Activated naive CD4-positive, alpha-beta T cell treated with anti-CD3 and anti-CD28 coated beads, Interleukin-2, amount 10 ng/mL, durations not matched to agents 7 days and 5 days (primary cell): ENCODE measurements around the gene CPZ.

ENCODE experiments used
- CTCF ChIA-PET: fragments of 350-600 bp; sonication (Branson Sonifier 250); formaldehyde crosslinking; loops from one replicate; lab custom pipeline; 2021; ENCODE audit warnings: antibody characterized with exemption; lab: Charles Lee
- DNase-seq: peaks from one replicate; pipeline ENCODE4 v3.0.0-alpha.2; 2020
- H3K27ac Mint-ChIP-seq: one replicate; pipeline ENCODE4 v1.8.0; 2021; ENCODE audit warnings: mild to moderate bottlenecking, moderate library complexity, mixed read lengths
- H3K27me3 Mint-ChIP-seq: one replicate; pipeline ENCODE4 v1.8.0; 2021; ENCODE audit warnings: mild to moderate bottlenecking, mixed read lengths
- H3K36me3 Mint-ChIP-seq: one replicate; pipeline ENCODE4 v1.8.0; 2021; ENCODE audit warnings: mixed read lengths
- H3K4me1 Mint-ChIP-seq: one replicate; pipeline ENCODE4 v1.8.0; 2021; ENCODE audit warnings: mixed read lengths
- H3K4me3 Mint-ChIP-seq: one replicate; pipeline ENCODE4 v1.8.0; 2021; ENCODE audit warnings: mild to moderate bottlenecking, moderate library complexity, mixed read lengths
- H3K9me3 Mint-ChIP-seq: one replicate; pipeline ENCODE4 v1.8.0; 2021; ENCODE audit warnings: mixed read lengths

The CPZ gene

DNA sequence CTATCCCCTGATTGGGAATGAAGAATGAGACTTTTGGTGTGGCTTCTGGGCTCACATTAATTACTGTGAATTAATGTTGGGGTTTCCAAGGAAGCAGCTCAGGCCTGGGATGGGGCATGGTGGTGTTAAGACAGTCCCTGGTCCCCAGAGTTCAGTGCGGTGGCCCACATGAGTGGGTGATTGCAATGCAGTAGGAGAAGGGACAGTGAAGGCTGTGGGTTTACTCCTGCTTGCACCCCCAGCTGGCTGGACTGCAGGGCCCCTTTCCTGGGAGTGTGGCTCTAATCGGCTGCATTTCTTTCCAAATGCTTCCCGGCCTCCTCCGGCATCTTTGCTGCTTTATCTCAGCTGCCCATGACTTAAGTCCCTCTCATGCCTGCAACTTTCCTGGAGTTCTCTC lies 40.5 kb upstream of the CPZ start:
- H3K9me3 Mint-ChIP-seq, result peaks cover 2% of the 10 kb centered on the region
- H3K27me3 Mint-ChIP-seq, result no peaks in the 10 kb centered on the region
- DNase-seq, result no peak
- CTCF ChIA-PET, result no interaction called here
- no peak overlapping the region for H3K4me3 Mint-ChIP-seq
- H3K36me3 Mint-ChIP-seq, result no peaks in the 10 kb centered on the region
- no peak overlapping the region for H3K27ac Mint-ChIP-seq
- H3K4me1 Mint-ChIP-seq, result no peaks in the 10 kb centered on the region

DNA sequence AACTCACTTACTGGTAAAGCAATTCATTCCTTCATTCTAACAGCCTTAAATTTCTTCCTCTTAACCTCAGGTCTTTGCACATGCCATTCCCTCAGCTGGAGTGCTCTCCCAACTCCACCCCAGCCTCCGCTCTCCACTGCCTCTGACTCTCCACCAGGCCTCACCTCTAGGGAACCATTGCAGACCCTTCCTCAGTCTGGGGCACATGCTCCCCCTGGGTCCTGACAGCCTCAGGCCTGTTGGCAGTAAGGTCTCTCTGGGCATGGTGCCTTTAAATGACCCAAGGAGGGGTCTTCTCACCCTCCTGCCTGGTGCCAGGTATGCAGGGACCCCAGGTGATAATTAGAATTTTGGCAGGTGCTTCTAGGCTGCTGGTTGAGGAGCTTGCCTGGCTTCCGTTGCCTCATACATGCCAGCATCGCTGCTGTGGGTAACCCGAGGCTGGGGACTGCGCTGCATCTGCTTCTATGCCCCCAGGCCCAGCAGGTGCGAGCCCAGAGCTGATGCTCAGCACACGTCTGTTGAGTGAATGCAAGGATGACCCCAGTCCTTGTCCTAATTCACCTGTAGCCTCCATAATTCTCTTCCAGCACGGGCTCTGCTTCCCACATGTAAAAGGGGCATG lies 39.9 kb upstream of the CPZ start:
- H3K27ac Mint-ChIP-seq, result no peak overlapping the region
- H3K4me3 Mint-ChIP-seq, result no peak overlapping the region
- DNase-seq, result no peak
- H3K9me3 Mint-ChIP-seq, result peaks cover 2% of the 10 kb centered on the region
- no peaks in the 10 kb centered on the region for H3K36me3 Mint-ChIP-seq
- no peaks in the 10 kb centered on the region for H3K27me3 Mint-ChIP-seq
- CTCF ChIA-PET, result no interaction called here
- no peaks in the 10 kb centered on the region for H3K4me1 Mint-ChIP-seq

DNA sequence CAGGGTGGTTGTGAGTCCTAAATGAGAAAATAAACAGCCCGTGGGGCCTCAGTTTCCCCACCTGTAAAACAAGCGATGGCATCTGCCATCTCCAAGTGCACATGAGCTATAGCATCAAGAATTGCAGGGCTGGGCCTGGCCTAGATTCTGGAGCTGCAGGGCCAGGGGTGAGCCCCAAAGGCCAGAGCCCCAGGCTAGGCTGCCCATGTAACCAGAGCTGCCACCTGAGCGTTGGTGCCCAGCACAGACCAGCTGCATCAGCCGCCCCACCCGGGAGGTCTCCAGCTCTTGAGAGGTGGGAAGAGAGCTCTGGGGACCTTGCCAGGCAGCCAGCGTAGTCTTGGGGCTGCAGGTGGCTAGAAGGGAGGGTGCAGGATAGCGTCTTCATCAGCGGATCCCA lies 39.3 kb upstream of the CPZ start:
- no peak overlapping the region for H3K27ac Mint-ChIP-seq
- no peaks in the 10 kb centered on the region for H3K27me3 Mint-ChIP-seq
- H3K9me3 Mint-ChIP-seq, result peaks cover 2% of the 10 kb centered on the region
- H3K4me3 Mint-ChIP-seq, result no peak overlapping the region
- H3K36me3 Mint-ChIP-seq, result no peaks in the 10 kb centered on the region
- no peaks in the 10 kb centered on the region for H3K4me1 Mint-ChIP-seq
- DNase-seq, result peak; percentile 16
- CTCF ChIA-PET, result no interaction called here

DNA sequence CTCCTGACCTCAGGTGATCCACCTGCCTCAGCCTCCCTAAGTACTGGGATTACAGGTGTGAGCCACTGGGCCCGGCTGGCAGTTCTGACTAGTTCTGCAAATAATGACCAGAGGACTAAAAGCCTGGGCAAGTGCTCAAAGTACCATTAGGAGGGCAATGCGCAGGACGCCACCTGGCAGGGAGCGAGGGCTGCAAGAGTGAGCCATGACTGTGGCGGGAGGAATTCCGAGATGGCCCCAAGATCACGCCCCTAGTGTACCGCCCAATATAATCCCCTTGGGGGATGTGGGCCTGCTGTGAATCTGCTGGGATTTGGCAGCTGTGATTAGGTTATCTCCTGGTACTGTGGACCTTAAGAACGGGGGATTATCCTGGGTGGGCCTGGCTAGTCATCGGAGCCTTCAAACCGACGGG lies 38.6 kb upstream of the CPZ start:
- H3K9me3 Mint-ChIP-seq, result peaks cover 2% of the 10 kb centered on the region
- CTCF ChIA-PET, result no interaction called here
- DNase-seq, result no peak
- H3K4me1 Mint-ChIP-seq, result no peaks in the 10 kb centered on the region
- no peak overlapping the region for H3K4me3 Mint-ChIP-seq
- H3K27me3 Mint-ChIP-seq, result no peaks in the 10 kb centered on the region
- no peak overlapping the region for H3K27ac Mint-ChIP-seq
- no peaks in the 10 kb centered on the region for H3K36me3 Mint-ChIP-seq

DNA sequence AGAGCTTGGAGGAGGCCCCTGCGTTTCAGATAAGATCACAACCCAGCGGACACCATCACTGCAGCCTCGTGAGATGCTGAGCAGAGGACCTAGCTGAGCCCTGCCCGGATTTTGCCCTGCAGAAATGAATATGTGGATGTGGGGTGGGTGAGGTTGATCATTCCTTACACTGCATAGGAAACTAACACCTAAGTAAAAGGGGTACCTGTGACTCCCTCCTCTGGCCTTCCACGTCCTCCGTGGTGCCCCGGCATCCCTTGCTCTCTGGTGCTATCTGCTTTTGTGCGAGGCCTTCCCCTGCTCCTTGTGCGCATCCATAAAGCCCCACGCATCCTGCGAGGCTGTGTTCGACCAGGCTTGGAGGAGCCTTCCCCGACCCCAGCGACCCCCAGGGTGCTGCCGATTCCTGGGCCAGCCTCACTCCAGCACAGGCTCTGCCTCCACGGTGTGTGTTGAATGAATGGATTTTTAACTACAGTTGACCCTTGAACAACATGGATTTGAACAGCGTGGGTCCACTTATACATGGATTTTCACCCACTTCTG lies 37.9 kb upstream of the CPZ start:
- DNase-seq, result no peak
- Mint-ChIP-seq H3K27me3 (no peaks in the 10 kb centered on the region), H3K27ac (no peak overlapping the region), H3K4me3 (no peak overlapping the region), H3K4me1 (no peaks in the 10 kb centered on the region), H3K9me3 (peaks cover 2% of the 10 kb centered on the region), H3K36me3 (no peaks in the 10 kb centered on the region)
- CTCF ChIA-PET, result no interaction called here

DNA sequence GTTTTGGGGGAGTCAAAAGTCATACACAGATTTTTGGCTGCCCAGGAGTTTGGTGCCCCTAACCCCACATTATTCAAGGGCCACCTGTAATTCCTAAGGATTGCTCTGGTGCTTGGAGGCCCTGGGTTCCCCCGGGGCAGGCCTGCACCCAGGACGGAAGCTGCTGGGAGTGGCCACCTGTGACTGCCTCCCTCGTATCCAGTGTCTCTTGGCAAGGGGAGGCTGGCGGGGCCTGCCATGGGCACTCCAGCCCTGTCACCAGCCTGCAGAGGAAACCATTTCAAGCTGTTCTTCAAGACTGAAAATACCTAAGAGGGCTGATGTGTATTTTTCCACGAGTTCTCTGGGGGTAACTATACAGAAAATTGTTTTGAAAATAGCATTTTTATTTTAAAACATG lies 36.8 kb upstream of the CPZ start:
- no peak overlapping the region for H3K27ac Mint-ChIP-seq
- H3K4me1 Mint-ChIP-seq, result no peaks in the 10 kb centered on the region
- H3K9me3 Mint-ChIP-seq, result peaks cover 2% of the 10 kb centered on the region
- H3K36me3 Mint-ChIP-seq, result no peaks in the 10 kb centered on the region
- DNase-seq, result no peak
- H3K4me3 Mint-ChIP-seq, result no peak overlapping the region
- H3K27me3 Mint-ChIP-seq, result no peaks in the 10 kb centered on the region
- CTCF ChIA-PET, result no interaction called here

DNA sequence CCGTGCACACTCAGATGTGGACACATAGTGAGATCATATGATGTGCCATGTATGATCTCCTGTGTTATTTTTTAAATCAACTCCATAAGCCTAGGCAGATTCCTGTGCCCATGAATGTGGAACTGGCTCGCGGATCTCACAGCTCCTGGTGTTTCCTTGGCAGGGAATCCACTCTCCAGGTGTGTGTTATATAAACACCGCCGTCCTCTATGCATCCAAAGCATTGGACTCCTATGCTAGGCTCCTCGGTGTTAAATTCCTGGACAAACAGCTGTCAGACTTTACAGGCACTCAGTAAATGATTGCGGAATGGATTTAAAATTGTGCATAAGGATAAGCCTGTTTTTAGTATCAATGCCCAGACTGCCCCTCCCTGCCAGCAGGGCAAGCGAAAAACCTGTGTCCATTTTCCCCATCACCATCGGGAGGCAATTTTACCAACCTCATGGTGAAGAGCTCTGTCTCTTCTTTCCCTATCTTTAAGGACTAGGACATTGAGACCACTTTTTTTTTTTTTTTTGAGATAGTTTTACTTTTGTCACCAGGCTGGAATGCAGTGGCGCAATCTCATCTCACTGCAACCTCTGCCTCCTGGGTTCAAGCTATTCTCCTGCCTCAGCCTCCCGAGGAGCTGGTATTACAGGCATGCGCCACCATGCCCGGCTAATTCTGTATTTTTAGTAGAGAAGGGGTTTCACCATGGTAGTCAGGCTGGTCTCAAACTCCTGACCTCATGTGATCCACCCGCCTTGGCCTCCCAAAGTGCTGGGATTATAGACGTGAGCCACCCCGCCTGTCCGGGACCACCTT lies 36.0 kb upstream of the CPZ start:
- CTCF ChIA-PET, result no interaction called here
- Mint-ChIP-seq H3K36me3 (no peaks in the 10 kb centered on the region), H3K4me1 (no peaks in the 10 kb centered on the region), H3K27ac (no peak overlapping the region), H3K4me3 (no peak overlapping the region), H3K9me3 (peaks cover under 1% of the 10 kb centered on the region), H3K27me3 (no peaks in the 10 kb centered on the region)
- no peak for DNase-seq

DNA sequence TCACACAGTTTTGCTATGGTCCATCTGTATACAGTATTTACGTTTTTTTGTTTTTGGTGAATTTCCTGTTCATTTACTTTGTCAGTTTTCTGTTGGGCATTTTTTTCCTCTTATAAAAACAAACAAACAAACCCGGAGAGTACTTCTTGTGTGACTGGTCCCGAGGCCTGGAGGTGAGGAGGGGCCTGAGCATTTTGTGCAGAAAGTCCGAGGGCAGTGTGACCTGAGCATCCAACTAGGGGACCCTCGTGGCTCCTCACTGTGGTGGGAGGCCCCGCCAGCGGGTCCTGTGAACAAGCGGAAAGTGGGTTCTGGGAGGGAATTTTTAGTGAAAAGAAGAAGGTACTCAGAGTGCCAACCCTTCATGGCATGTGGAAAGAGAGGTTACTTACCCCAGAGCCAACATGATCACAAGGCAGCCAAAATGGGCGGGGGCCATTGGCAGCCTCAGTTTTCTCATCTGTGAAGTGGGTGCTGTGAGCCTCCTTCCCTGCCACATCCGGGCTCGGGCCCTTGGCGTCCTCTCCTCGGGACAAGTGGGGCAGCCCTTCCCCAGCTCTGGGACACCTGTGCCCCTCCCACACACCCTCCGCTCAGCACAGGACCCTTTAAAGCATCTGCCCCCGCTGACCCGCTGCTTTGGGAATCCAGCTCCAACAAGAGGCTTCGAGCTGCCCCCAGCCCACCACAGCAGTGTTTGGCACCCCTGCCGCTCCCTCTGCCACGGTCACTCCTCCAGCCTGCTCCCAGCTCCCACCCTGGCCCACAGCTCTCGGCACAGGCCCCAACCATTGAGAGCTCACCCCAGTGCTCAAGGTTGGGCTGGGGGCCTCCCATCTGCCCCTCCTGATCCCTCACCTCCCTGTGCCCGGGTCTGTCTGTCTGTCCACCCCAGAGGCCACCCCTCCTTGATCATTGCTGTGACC lies 35.2 kb upstream of the CPZ start:
- CTCF ChIA-PET, result no interaction called here
- no peaks in the 10 kb centered on the region for H3K4me1 Mint-ChIP-seq
- H3K27me3 Mint-ChIP-seq, result no peaks in the 10 kb centered on the region
- no peaks in the 10 kb centered on the region for H3K9me3 Mint-ChIP-seq
- H3K27ac Mint-ChIP-seq, result no peak overlapping the region
- no peaks in the 10 kb centered on the region for H3K36me3 Mint-ChIP-seq
- no peak overlapping the region for H3K4me3 Mint-ChIP-seq
- no peak for DNase-seq

DNA sequence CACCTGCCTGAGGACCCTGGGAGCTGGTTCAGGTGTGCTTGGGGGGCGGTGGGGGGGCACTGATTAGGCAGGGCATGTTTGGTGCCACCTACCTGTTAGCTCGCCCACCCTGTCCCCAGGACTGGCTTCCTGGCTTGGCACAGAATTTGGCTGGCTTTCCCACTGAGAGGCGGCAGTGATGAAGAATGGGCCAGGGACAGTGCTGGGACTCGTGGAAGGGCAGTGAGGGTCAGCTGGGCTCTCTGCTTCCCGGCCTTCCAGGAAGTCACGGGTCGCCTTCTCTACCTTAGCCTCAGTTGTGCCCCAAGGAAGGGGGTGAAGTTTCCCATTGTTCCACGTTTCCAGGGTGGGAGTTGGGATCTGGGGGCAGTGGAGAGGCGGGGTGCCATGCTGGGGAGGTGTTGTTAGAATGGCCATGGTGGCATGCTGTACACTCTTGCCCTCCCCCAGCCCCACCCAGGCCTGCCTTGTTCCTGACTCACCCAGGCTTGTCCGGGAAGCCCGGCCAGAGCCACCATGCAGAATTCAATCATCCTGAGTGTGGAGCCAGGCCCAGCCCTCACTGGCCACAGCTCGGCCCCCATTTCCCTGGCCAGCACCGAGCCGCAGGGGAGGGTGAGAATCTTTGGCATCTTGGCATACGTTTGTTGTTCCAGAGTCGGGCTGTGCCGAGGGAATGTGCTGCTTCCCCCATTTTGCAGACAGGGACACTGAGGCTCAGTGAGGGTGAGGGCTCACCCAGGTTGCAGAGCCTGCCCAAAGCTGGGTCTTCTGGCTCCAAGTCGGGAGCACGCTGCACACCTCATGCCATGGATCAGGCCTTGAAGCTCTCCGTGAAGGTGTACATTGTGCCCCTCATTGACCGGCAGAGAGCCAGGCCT lies 34.2 kb upstream of the CPZ start:
- DNase-seq, result no peak
- no peak overlapping the region for H3K27ac Mint-ChIP-seq
- H3K4me3 Mint-ChIP-seq, result no peak overlapping the region
- no peaks in the 10 kb centered on the region for H3K4me1 Mint-ChIP-seq
- CTCF ChIA-PET, result no interaction called here
- no peaks in the 10 kb centered on the region for H3K27me3 Mint-ChIP-seq
- no peaks in the 10 kb centered on the region for H3K36me3 Mint-ChIP-seq
- H3K9me3 Mint-ChIP-seq, result no peaks in the 10 kb centered on the region

DNA sequence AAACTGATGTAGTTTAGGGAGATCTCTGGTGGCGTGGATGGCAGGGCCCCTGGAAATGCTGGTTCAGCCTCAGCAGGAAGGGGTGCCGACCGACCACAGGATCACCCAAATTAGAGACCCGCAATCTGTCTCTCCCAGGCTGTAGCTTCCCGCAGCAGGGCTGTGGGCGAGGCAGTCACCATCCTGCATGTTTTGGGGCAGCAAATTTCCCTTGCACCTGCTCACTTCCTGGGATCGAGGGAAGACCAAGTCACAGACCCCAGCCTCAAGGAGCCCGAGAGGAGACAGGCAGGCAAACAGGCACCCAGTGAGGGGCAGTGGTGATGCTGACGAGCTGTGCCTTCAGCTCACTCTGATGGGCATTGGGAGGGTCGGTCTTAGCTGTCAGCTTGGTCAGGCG lies 33.6 kb upstream of the CPZ start:
- Mint-ChIP-seq H3K27me3 (no peaks in the 10 kb centered on the region), H3K4me1 (no peaks in the 10 kb centered on the region), H3K27ac (no peak overlapping the region), H3K9me3 (no peaks in the 10 kb centered on the region), H3K4me3 (no peak overlapping the region), H3K36me3 (no peaks in the 10 kb centered on the region)
- CTCF ChIA-PET, result no interaction called here
- DNase-seq, result no peak

DNA sequence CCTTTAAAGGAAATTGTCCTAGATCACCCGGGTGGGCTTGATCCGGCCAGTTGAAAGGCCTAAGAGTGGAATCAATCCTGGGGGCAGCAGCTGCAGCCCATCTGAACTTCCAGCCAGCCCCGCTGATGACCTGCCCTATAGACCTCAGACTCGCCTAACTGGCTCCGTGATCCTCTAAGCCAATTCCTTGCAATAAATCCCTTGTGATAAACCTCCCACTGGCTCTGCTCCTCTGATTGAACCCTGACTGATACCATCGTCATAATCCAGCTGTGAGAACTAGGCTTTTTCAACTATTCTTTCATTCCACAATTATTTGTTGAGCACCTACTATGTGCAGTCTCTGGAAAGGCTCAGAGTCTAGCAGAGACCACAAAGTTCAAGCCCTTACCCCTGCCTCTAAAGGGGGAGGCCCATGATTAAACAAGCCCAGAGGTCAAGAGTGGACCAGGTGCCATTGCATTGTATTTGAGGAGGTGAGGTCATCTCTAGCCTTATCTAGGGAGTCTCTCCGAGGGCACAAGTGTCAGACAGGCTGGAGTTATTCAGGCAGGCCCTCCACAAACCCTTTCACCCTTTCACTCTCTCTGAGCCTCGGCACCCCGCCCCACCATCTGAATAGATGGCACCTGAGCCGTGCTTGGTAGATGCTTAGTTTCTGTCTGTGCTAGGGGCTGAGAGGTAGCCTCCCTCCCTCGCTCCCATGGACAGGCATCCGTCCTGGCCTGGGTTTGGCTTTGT lies 32.9 kb upstream of the CPZ start:
- H3K27me3 Mint-ChIP-seq, result no peaks in the 10 kb centered on the region
- H3K4me1 Mint-ChIP-seq, result no peaks in the 10 kb centered on the region
- H3K9me3 Mint-ChIP-seq, result no peaks in the 10 kb centered on the region
- no peak overlapping the region for H3K27ac Mint-ChIP-seq
- H3K36me3 Mint-ChIP-seq, result no peaks in the 10 kb centered on the region
- DNase-seq, result no peak
- no peak overlapping the region for H3K4me3 Mint-ChIP-seq
- CTCF ChIA-PET, result no interaction called here

DNA sequence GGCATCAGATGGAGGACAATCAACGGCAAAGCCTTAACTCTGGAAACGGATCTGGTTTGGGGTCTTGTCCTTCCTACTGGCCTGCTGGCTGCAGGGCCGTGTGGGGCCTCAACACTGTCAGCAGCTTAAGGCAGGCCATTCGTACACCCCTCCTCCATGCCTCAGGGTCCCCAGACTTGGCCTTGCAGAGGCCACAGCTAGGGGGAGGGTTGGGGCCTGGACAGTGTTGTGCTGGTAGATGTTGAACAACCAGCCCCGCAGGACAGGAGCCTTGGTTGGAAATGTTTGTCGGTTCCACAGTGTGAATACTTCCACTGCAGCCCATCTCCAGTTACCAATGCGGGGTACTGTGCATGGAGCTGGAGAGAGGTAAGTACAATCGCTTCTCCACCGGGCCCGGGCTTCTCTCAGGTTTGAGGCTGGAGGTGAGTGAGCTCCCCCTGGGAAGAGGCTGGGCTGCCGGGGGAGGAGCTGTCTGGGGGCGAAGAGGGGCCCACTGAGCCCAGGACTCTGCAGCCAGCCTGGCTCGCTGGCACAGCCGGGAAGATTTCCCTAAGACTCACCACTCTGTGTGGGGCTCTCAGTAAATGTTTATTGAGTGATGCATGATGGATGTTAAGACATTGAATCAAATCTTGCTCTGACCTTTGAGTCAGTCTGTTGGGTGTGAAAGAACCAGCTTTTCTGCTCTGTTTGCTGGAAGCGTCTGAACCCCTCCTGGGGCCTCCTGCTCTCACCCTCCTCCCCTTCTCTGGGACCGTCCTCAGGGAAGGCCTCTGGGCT lies 32.1 kb upstream of the CPZ start:
- CTCF ChIA-PET, result no interaction called here
- Mint-ChIP-seq H3K36me3 (no peaks in the 10 kb centered on the region), H3K4me3 (no peak overlapping the region), H3K4me1 (no peaks in the 10 kb centered on the region), H3K9me3 (no peaks in the 10 kb centered on the region), H3K27ac (no peak overlapping the region), H3K27me3 (no peaks in the 10 kb centered on the region)
- DNase-seq, result no peak

DNA sequence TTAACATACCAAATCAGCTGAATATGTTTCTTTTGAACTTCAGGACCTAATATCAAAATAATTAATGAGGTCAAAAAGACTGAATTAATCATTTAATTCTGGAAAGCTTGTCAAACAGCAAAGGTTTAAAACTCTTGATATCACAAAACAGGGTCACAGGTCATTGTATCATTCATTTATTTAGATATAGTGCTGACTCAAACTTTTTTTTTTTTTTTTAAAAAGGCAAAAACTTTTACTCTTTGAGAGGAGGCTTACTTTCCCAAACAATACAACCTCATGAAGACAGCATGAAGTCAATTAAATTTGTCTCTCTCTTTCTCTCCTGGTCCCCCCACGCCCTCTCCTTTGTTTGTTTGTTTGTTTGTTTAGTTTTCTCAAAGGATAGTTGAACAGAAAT lies 28.0 kb upstream of the CPZ start:
- Mint-ChIP-seq H3K9me3 (no peaks in the 10 kb centered on the region), H3K27me3 (no peaks in the 10 kb centered on the region), H3K27ac (no peak overlapping the region), H3K36me3 (no peaks in the 10 kb centered on the region), H3K4me3 (no peak overlapping the region), H3K4me1 (no peaks in the 10 kb centered on the region)
- CTCF ChIA-PET, result no interaction called here
- no peak for DNase-seq
